SK-N-SH (cell line): Measurements from ENCODE around the gene XIRP2.
A peak's percentile ranks its signal among the peaks of the same experiment; 100 is the strongest.

Experiments used
- GABPA ChIP-seq: IDR thresholded peaks from 2 replicates; pipeline ENCODE4 v1.4.0; 2012; ENCODE audit warnings: low read depth, mild to moderate bottlenecking
- NFIC ChIP-seq: IDR thresholded peaks from 2 replicates; pipeline ENCODE4 v1.4.0; 2012; ENCODE audit warnings: borderline replicate concordance
- TF ChIP-seq, protein P1 (sequence below): fragments of 200-600 bp; sonication (generic); IDR thresholded peaks from 2 replicates; pipeline ENCODE4 v1.6.1; 2017; ENCODE audit warnings: antibody characterized with exemption, mild to moderate bottlenecking, moderate library complexity
- TF ChIP-seq, protein P2 (sequence below): fragments of 150-350 bp; IDR thresholded peaks from 2 replicates; pipeline ENCODE4 v1.6.1; 2017; ENCODE audit warnings: antibody characterized with exemption, low read length, low read depth, borderline replicate concordance

DNA sequence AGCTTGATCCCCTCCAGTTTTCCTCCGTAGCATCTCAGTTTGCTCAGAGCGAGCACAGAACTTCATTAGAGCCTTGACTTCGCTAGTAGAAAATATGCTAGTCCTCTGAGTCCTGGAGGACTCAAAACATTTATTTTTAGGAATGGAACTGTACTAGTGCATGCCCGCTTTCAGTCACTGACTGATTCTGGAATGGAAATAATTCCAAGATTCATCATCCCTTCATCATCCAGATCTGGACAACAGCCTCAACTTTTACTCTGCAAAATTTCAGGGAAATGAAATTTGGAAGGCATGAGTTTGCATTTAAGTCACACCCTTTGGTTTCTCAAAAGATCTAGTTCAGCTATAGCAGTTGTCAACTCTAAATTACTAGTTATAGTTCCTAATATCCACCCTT, 304.6 kb downstream of the XIRP2 start:
- TF ChIP-seq NFIC, result peak; percentile 45
- TF ChIP-seq, protein P1, sequence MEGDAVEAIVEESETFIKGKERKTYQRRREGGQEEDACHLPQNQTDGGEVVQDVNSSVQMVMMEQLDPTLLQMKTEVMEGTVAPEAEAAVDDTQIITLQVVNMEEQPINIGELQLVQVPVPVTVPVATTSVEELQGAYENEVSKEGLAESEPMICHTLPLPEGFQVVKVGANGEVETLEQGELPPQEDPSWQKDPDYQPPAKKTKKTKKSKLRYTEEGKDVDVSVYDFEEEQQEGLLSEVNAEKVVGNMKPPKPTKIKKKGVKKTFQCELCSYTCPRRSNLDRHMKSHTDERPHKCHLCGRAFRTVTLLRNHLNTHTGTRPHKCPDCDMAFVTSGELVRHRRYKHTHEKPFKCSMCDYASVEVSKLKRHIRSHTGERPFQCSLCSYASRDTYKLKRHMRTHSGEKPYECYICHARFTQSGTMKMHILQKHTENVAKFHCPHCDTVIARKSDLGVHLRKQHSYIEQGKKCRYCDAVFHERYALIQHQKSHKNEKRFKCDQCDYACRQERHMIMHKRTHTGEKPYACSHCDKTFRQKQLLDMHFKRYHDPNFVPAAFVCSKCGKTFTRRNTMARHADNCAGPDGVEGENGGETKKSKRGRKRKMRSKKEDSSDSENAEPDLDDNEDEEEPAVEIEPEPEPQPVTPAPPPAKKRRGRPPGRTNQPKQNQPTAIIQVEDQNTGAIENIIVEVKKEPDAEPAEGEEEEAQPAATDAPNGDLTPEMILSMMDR, result no peak
- no peak for TF ChIP-seq GABPA
- TF ChIP-seq, protein P2, sequence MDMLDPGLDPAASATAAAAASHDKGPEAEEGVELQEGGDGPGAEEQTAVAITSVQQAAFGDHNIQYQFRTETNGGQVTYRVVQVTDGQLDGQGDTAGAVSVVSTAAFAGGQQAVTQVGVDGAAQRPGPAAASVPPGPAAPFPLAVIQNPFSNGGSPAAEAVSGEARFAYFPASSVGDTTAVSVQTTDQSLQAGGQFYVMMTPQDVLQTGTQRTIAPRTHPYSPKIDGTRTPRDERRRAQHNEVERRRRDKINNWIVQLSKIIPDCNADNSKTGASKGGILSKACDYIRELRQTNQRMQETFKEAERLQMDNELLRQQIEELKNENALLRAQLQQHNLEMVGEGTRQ, result no peak
